HG03342 (cell line): ENCODE measurements around the gene PDCD11.
"Not testable (repeated sequence)": the region's sequence is repeated elsewhere in the genome, so short reads cannot be mapped to it uniquely, and the experiment has no call there.

Experiments used
- ATAC-seq: cut with Tn5 transposase; IDR thresholded peaks from one replicate; pipeline ENCODE4 v1.9.1; 2021; ENCODE audit warnings: mild to moderate bottlenecking, moderate library complexity; ENCODE audit not compliant: unreplicated experiment

Gene PDCD11

GRCh38 chr10:103415581-103415980, 19.2 kb downstream of the PDCD11 start:
- ATAC-seq: no peak

DNA sequence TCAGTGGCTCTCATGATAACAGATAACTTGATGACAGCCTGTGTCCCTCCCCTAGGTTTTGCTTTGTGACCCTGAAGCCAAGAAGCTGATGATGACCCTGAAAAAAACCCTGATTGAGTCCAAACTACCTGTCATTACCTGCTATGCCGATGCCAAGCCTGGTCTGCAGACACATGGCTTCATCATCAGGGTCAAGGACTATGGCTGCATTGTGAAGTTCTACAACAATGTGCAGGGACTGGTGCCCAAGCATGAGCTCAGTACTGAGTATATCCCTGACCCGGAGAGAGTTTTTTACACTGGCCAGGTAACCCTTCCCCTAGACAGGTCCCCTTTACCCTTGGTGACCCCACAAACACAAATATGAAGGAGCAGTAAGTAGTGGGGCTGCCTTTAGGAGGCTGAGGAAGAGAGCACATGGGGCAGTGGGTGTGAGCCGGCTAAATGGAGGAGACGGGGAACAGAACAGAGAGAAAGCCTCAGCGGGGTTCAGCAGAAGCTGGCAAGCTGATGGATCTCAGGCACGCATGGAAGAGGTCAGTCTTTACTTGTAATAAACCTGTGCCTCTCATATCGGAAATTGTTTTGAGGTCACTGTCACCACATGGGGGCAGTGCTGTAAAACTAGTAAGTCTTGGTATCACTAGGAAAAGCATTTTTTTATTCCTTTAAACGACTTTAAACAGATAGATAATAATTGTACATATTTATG, 20.2 kb downstream of the PDCD11 start:
- no peak for ATAC-seq

- ATAC-seq: not testable (repeated sequence)
Measured at GRCh38 chr10:103417148-103417469, 20.7 kb downstream of the PDCD11 start.

DNA sequence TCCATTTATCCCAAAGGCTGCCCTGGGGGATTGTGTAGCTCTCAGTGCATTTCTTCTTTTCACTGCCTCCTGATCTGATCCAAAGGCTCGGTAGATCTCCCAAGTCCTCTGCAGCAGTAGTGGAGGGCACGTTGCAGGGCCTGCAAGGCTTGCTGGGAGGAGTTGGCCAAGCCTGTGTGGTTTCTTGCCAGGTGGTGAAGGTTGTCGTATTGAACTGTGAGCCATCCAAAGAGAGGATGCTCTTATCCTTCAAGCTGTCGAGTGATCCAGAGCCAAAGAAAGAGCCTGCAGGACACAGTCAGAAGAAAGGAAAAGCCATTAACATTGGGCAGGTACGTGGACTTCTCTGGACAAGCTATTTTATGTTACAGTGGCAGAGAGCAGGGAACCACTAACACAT, 21.2 kb downstream of the PDCD11 start:
- ATAC-seq: no peak

DNA sequence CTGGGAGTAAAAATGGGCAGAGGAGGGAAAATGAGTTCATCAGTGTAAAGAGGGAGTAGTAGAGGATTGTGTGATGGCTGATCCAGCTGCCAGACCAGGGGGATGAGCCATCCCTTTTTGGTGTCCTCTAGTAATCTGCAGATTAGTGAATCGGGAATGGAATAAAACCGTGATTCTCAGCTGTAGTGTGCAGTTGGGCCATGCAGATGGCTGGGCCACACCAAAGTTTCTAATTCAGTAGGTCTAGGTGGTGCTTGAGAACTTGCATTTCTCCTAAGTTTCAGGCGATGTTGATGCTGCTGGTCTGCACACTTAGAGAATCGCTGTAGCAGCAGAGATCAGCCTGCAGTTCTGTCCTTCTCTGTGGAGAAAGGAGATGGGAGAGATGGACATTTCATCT, 22.7 kb downstream of the PDCD11 start:
- no peak for ATAC-seq

- no peak for ATAC-seq
Measured at GRCh38 chr10:103423748-103424147, 27.3 kb downstream of the PDCD11 start.

- no peak for ATAC-seq
Measured at GRCh38 chr10:103427866-103428265, 31.4 kb downstream of the PDCD11 start.

GRCh38 chr10:103428989-103429643, 32.7 kb downstream of the PDCD11 start:
- ATAC-seq: no peak

DNA sequence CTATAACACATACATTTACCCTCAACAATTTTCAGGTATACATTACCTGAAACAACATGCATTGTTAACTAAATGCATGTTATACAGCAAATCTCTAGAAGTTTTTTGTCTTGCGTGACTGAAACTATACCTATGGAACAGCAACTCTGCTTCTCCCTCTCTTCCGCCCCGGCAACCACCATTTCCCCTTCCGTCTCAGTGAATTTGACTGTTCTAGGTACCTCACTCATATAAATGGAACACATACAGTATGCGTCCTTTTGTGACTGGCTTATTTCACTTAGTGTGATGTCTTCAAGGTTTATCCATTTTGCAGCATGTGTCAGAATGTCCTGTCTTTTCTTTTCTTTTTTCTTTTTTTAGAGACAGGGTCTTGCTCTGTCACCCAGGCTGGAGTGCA, 33.2 kb downstream of the PDCD11 start:
- no peak for ATAC-seq

DNA sequence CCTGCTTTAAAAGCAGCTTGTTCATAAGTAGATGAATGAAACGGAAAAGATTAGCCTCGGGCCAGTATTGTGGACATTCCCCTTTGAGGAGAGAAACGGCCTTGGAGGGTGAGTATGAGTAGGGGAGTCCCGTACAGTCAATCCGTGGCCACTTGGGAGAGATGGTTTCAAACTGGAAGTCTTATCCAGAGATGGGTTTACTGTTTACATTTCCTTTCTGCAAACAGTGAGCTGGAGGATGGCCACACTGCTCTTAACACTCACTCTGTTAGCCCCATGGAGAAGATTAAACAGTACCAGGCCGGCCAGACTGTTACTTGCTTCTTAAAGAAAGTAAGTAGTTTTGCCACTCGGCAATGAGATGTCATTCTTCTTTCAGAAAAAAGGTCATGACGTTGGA, 35.5 kb downstream of the PDCD11 start:
- no peak for ATAC-seq

DNA sequence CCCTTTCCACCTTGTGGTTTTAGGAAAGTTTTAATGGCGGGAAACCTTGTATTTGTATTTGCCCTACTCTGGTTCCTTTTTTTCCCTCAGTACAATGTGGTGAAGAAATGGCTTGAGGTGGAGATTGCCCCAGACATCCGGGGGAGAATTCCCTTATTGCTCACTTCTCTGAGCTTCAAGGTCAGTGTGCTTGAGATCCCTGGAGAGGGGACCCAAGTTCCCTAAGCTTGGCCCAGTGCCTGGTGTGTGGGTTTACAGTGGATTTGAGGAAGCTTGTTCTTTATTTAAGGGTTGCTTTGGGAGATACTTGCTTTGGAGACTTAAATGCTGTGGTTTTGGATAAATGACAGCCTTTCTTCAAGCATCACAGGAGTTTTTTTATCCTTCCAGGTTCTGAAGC, 37.4 kb downstream of the PDCD11 start:
- no peak for ATAC-seq

- no peak for ATAC-seq
Measured at GRCh38 chr10:103439776-103440175, 43.4 kb downstream of the PDCD11 start.

GRCh38 chr10:103440416-103440815, 44.0 kb downstream of the PDCD11 start:
- ATAC-seq: no peak

DNA sequence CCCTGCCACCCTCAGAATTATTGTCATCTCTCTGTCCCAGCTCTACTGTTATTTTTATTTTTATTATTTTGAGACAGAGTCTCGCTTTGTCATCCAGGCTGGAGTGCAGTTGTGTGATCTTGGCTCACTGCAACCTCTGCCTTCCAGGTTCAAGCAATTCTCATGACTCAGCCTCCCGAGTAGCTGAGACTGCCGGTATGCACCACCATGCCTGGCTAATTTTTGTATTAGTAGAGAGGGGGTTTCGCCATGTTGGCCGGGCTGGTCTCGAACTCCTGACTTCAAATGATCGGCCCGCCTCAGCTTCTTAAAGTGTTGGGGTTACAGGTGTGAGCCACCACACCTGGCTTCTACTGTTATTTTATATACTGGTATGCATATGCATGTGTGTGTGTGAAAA, 44.8 kb downstream of the PDCD11 start:
- no peak for ATAC-seq

- no peak for ATAC-seq
Measured at GRCh38 chr10:103441611-103442010, 45.2 kb downstream of the PDCD11 start.

GRCh38 chr10:103442031-103442461, 45.6 kb downstream of the PDCD11 start:
- ATAC-seq: no peak

GRCh38 chr10:103443475-103444185, 47.2 kb downstream of the PDCD11 start:
- ATAC-seq: no peak

DNA sequence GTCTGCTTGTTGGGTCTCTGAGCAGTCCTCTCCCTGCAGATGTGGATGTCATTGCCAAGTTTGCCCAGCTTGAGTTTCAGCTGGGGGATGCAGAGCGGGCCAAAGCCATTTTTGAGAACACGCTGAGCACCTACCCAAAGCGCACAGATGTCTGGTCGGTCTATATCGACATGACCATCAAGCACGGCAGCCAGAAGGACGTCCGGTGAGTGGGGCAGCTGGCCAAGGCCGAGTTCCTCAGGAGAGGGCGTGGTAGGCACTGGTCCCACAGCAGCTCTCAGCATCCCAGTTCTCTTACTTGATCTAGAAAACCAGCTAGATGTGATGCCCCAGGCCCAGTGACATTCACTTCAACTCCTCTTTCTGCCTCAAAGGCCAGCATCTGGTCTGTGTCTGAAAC, 48.1 kb downstream of the PDCD11 start:
- ATAC-seq: no peak

DNA sequence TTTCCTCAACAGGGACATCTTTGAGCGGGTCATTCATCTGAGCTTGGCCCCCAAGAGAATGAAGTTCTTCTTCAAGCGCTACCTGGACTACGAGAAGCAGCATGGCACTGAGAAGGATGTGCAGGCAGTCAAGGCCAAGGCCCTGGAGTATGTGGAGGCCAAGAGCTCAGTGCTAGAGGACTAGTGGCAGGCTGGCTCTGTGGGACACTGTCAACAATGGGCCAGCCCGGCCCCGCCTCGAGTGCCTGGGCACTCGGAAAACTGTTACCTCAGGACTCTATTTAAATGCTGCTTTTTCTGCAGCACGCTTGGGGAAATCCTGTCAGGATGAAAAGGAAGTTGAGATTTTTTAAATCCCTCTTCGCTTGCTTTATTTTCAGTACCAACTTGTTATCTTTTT, 48.9 kb downstream of the PDCD11 start:
- ATAC-seq: no peak

- ATAC-seq: no peak
Measured at GRCh38 chr10:103445767-103446567, 49.5 kb downstream of the PDCD11 start.

GRCh38 chr10:103447187-103447586, 50.8 kb downstream of the PDCD11 start:
- no peak for ATAC-seq
